Measurements from ENCODE around the gene PPIAL4G.
A peak's percentile ranks its signal among the peaks of the same experiment; 100 is the strongest.
"Not testable (repeated sequence)": the region's sequence is repeated elsewhere in the genome, so short reads cannot be mapped to it uniquely, and the experiment has no call there.

The PPIAL4G gene

GRCh38 chr1:148483029-148483428, at the start of gene PPIAL4G:
TSS of gene PPIAL4G (minus strand) at chr1:148483302. CDS start at chr1:148483252, 50 bp downstream.
- DNase-seq (ENCODE audit: low read depth); H3K4me3 ChIP-seq (ENCODE audit: low read depth, low read length): not testable (repeated sequence)

DNA sequence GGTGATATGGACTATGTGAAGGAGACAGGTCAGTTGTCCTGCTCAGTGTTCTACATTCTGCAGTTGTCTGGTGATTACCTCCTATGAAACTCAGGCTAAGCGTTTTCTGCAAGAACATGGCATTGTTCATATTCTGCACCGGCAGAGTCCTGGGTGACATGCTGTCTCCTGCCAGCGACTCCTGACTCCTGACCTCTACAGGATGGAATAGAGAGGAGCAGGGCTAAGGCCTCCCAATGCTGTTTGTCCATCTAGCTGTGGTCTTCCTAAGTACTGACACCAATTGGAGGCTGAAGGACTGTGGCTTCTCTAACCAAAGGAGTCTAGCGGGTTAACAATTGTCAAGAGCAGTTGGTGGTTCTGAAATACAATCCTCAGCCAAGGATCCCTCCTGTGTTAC, 49.1 kb upstream of the PPIAL4G start:
- not testable (repeated sequence) for DNase-seq (ENCODE audit: low read depth); H3K4me3 ChIP-seq (ENCODE audit: low read depth, low read length)

- H3K4me3 ChIP-seq (ENCODE audit: low read depth, low read length) = not testable (repeated sequence)
These were observed 46.0 kb upstream of the PPIAL4G start for GRCh38 chr1:148529101-148529567.

GRCh38 chr1:148528591-148528990, 45.5 kb upstream of the PPIAL4G start:
- not testable (repeated sequence) for DNase-seq (ENCODE audit: low read depth); H3K4me3 ChIP-seq (ENCODE audit: low read depth, low read length)

More at GRCh38 chr1:148529101-148529567, 46.0 kb upstream of the PPIAL4G start:
- peak; percentile 16 for DNase-seq (ENCODE audit: low read depth)

- not testable (repeated sequence) for DNase-seq (ENCODE audit: low read depth); H3K4me3 ChIP-seq (ENCODE audit: low read depth, low read length)
These were observed 43.5 kb upstream of the PPIAL4G start for GRCh38 chr1:148526587-148526986.

- not testable (repeated sequence) for H3K4me3 ChIP-seq (ENCODE audit: low read depth, low read length); DNase-seq (ENCODE audit: low read depth)
These were observed 40.4 kb upstream of the PPIAL4G start for GRCh38 chr1:148523205-148524144.

GRCh38 chr1:148522561-148523204, 39.6 kb upstream of the PPIAL4G start:
- peak overlapping the region; percentile 19 for H3K4me3 ChIP-seq (ENCODE audit: low read depth, low read length)
- peak; percentile 98 for DNase-seq (ENCODE audit: low read depth)

GRCh38 chr1:148522072-148522471, 39.0 kb upstream of the PPIAL4G start:
- DNase-seq (ENCODE audit: low read depth) = peak; percentile 67
- H3K4me3 ChIP-seq (ENCODE audit: low read depth, low read length) = not testable (repeated sequence)

DNA sequence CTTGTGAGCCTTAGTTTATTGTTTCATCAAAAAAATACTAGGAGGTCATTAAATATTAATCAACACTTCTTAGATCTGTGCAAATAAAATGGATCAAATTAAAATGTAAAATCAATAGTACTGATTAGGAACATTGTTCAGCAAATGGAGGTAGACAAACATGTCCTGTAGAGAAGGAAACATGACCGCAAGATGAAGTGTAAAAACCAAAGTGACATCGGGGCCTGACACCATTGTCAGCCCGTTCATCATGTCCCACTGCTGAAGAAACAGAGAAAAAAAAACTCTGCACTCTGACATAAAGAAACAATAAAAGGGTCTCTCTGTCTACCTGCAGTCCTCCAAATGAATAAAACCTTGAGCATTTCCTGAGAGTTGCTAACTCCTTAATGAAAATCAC, 31.2 kb upstream of the PPIAL4G start:
- not testable (repeated sequence) for H3K4me3 ChIP-seq (ENCODE audit: low read depth, low read length); DNase-seq (ENCODE audit: low read depth)

DNA sequence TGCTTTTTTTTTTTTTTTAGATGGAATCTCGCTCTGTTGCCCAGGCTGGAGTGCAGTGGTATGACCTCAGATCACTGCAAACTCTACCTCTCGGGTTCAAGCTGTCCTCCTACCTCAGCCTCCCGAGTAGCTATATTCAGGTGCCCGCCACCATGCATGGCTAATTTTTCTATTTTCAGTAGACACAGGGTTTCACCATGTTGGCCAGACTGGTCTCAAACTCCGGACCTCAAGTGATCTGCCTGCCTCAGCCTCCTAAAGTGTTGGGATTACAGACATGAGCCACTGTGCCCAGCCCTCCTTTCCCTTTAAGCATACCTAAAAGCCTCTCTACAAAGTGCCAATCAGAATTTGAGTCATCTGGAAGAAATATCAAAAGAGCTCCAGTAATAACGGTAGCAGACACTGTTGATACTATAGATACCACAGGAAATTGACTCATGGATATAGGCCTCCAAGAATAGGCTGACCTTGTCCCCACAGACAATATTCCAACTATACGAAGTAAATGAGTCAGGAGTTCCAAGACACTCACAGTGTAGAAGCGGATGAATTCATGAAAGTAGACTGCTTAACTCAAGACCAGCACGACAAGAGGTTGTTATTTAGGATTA, 29.6 kb upstream of the PPIAL4G start:
- DNase-seq (ENCODE audit: low read depth); H3K4me3 ChIP-seq (ENCODE audit: low read depth, low read length): not testable (repeated sequence)

GRCh38 chr1:148493933-148494332, 10.8 kb upstream of the PPIAL4G start:
- not testable (repeated sequence) for H3K4me3 ChIP-seq (ENCODE audit: low read depth, low read length); DNase-seq (ENCODE audit: low read depth)

GRCh38 chr1:148481134-148481533, 2.0 kb downstream of the PPIAL4G start:
- not testable (repeated sequence) for DNase-seq (ENCODE audit: low read depth); H3K4me3 ChIP-seq (ENCODE audit: low read depth, low read length)

DNA sequence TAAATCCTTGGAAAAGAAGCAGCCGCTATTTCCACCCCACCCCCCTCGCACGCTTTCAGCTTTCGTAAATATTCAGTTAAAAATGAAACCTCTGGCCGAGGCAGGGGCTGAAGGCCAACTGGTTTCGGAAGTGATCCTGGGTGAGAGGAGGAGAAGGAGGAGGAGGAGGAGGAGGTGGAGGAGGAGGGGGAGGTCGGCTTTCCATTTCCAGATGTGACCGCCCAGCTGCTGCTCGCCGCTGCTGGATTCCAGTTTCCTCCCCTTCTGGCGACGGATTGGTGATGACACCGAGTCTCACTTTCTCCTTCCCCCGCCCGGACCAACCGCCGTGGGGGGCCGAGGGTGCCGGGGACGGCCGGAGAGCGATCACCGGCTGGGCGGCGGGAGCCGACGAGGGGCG, 23.4 kb downstream of the PPIAL4G start:
- H3K4me3 ChIP-seq (ENCODE audit: low read depth, low read length) = peak overlapping the region; percentile 59; the same call in 1 of the 2 replicates
- DNase-seq (ENCODE audit: low read depth) = not testable (repeated sequence)

GRCh38 chr1:148458901-148459581, 24.1 kb downstream of the PPIAL4G start:
- DNase-seq (ENCODE audit: low read depth) = not testable (repeated sequence)
- H3K4me3 ChIP-seq (ENCODE audit: low read depth, low read length) = peak overlapping the region; percentile 59

- peak overlapping the region; percentile 27; the same call in 1 of the 2 replicates for H3K4me3 ChIP-seq (ENCODE audit: low read depth, low read length)
- not testable (repeated sequence) for DNase-seq (ENCODE audit: low read depth)
These were observed 24.7 kb downstream of the PPIAL4G start for GRCh38 chr1:148458398-148458797.

- DNase-seq (ENCODE audit: low read depth); H3K4me3 ChIP-seq (ENCODE audit: low read depth, low read length): not testable (repeated sequence)
These were observed 30.3 kb downstream of the PPIAL4G start for GRCh38 chr1:148452845-148453244.

GRCh38 chr1:148439654-148440325, 43.3 kb downstream of the PPIAL4G start:
- H3K4me3 ChIP-seq (ENCODE audit: low read depth, low read length); DNase-seq (ENCODE audit: low read depth): not testable (repeated sequence)
